SK-N-SH (cell line): ENCODE measurements around the gene PSTPIP2. TPM values are rescaled to one million over a fixed set of nuclear protein-coding genes. Genes with fewer than 3 reads are reported as not detected.

Experiments
- CTCF ChIA-PET: fragments of 300-600, 350-600 bp; formaldehyde crosslinking; extraction: SDS; loops from one replicate; lab custom pipeline; 2021; lab: Yijun Ruan, JAX
- POLR2A ChIA-PET: fragments of 350-600 bp; sonication (Branson Sonifier 250); formaldehyde crosslinking; extraction: SDS; loops from one replicate; lab custom pipeline; 2020; ENCODE audit warnings: antibody characterized with exemption, inconsistent platforms; lab: Yijun Ruan, JAX
- DNase-seq: peaks from one replicate; pipeline ENCODE4 v3.0.0; 2012
- H2AFZ ChIP-seq: fragments of 200-600 bp; sonication (generic); 2 replicates; pipeline ENCODE4 v1.8.1; 2016; ENCODE audit warnings: antibody characterized with exemption, mild to moderate bottlenecking, low read depth
- H3F3A ChIP-seq: fragments of 200-600 bp; sonication (generic); replicated peaks from 2 replicates; pipeline ENCODE3; 2016; ENCODE audit warnings: antibody characterized with exemption, mild to moderate bottlenecking; ENCODE audit not compliant: insufficient read depth
- H3K27ac ChIP-seq, 2 experiments: fragments of 200-500 bp in 1 of 2; fragments of 200-600 bp in 1 of 2; sonication (Bioruptor generic) in 1 of 2; sonication (generic), shearing (Covaris generic) in 1 of 2; 2 replicates each; pipeline versions ENCODE4 v1.5.1 to v1.6.1; 2014 to 2016; ENCODE audit warnings: low read depth in 2 of 2, inconsistent platforms in 1 of 2, low read length in 1 of 2, mild to moderate bottlenecking in 1 of 2, mixed read lengths in 1 of 2
- H3K27me3 ChIP-seq: fragments of 200-600 bp; sonication (generic), shearing (Covaris generic); 2 replicates; pipeline ENCODE4 v1.6.1; 2016; ENCODE audit warnings: mixed run types; ENCODE audit not compliant: insufficient read depth
- H3K36me3 ChIP-seq, 2 experiments: fragments of 200-500 bp in 1 of 2; fragments of 200-600 bp in 1 of 2; sonication (Bioruptor generic) in 1 of 2; sonication (generic) in 1 of 2; replicated peaks in 1 of 2; 2 replicates each; pipeline versions ENCODE3 to v1.5.1; 2014 to 2016; ENCODE audit warnings: low read length in 1 of 2, mild to moderate bottlenecking in 1 of 2; ENCODE audit not compliant: insufficient read depth in 2 of 2, control insufficient read depth in 1 of 2
- H3K4me1 ChIP-seq, 2 experiments: fragments of 200-500 bp in 1 of 2; fragments of 200-600 bp in 1 of 2; sonication (Bioruptor generic) in 1 of 2; sonication (generic), shearing (Covaris generic) in 1 of 2; 2 replicates each; pipeline versions ENCODE4 v1.5.1 to v1.6.1; 2014 to 2016; ENCODE audit warnings: low read depth in 1 of 2, low read length in 1 of 2, mixed run types in 1 of 2; ENCODE audit not compliant: insufficient read depth in 2 of 2, control insufficient read depth in 1 of 2
- H3K4me2 ChIP-seq: fragments of 200-600 bp; sonication (generic), shearing (Covaris generic); 2 replicates; pipeline ENCODE4 v1.6.1; 2017; ENCODE audit warnings: mixed run types
- H3K4me3 ChIP-seq, 2 experiments: fragments of 200-500 bp in 1 of 2; fragments of 200-600 bp in 1 of 2; sonication (Bioruptor generic) in 1 of 2; sonication (generic), shearing (Covaris generic) in 1 of 2; 2 replicates each; pipeline versions ENCODE4 v1.5.1 to v1.8.1; 2014 to 2016; ENCODE audit warnings: low read depth in 2 of 2, inconsistent platforms in 1 of 2, low read length in 1 of 2, mild to moderate bottlenecking in 1 of 2, mixed read lengths in 1 of 2, moderate library complexity in 1 of 2
- H3K79me2 ChIP-seq: fragments of 200-600 bp; sonication (generic); 2 replicates; pipeline ENCODE4 v1.8.1; 2017; ENCODE audit warnings: mild to moderate bottlenecking; ENCODE audit not compliant: insufficient read depth
- H3K9ac ChIP-seq: fragments of 200-600 bp; sonication (generic); 2 replicates; pipeline ENCODE4 v1.6.1; 2017; ENCODE audit warnings: mixed run types
- H3K9me2 ChIP-seq: fragments of 200-600 bp; sonication (generic); 2 replicates; pipeline ENCODE4 v1.6.1; 2017; ENCODE audit warnings: mixed run types
- H3K9me3 ChIP-seq: fragments of 200-600 bp; sonication (generic); 2 replicates; pipeline ENCODE4 v1.6.1; 2017; ENCODE audit warnings: mixed run types, mild to moderate bottlenecking, moderate library complexity
- H4K20me1 ChIP-seq: fragments of 200-600 bp; sonication (generic); 2 replicates; pipeline ENCODE4 v1.6.1; 2017; ENCODE audit warnings: mild to moderate bottlenecking, mixed run types; ENCODE audit not compliant: insufficient read depth
- ELF1 ChIP-seq: IDR thresholded peaks from 2 replicates; pipeline ENCODE4 v1.4.0; 2012
- EP300 ChIP-seq, 2 experiments: IDR thresholded peaks; 2 replicates each; pipeline versions ENCODE4 v1.4.0 to v1.6.1; 2012; ENCODE audit warnings: borderline replicate concordance in 1 of 2, low read depth in 1 of 2, low read length in 1 of 2
- FOSL2 ChIP-seq: IDR thresholded peaks from 2 replicates; pipeline ENCODE4 v1.4.0; 2012; ENCODE audit warnings: low read depth, mild to moderate bottlenecking, moderate library complexity, borderline replicate concordance
- FOXJ3 ChIP-seq: sonication (generic); formaldehyde crosslinking; IDR thresholded peaks from 2 replicates; pipeline ENCODE4 v1.5.1; 2020; ENCODE audit warnings: mild to moderate bottlenecking, missing genetic modification reagents
- GABPA ChIP-seq: IDR thresholded peaks from 2 replicates; pipeline ENCODE4 v1.4.0; 2012; ENCODE audit warnings: low read depth, mild to moderate bottlenecking
- JUND ChIP-seq: IDR thresholded peaks from 2 replicates; pipeline ENCODE4 v1.4.0; 2012
- MEF2A ChIP-seq: IDR thresholded peaks from 2 replicates; pipeline ENCODE4 v1.4.0; 2012; ENCODE audit warnings: low read depth, borderline replicate concordance
- NFIC ChIP-seq: IDR thresholded peaks from 2 replicates; pipeline ENCODE4 v1.4.0; 2012; ENCODE audit warnings: borderline replicate concordance
- POLR2AphosphoS5 ChIP-seq: IDR thresholded peaks from 2 replicates; pipeline ENCODE4 v1.6.1; 2012; ENCODE audit warnings: low read depth, low read length
- RXRA ChIP-seq: IDR thresholded peaks from 2 replicates; pipeline ENCODE4 v1.4.0; 2012; ENCODE audit warnings: low read depth, mild to moderate bottlenecking, borderline replicate concordance
- SIN3A ChIP-seq: IDR thresholded peaks from 2 replicates; pipeline ENCODE4 v1.6.1; 2012; ENCODE audit warnings: low read depth, mild to moderate bottlenecking, low read length, moderate library complexity, borderline replicate concordance
- TAF1 ChIP-seq: IDR thresholded peaks from 2 replicates; pipeline ENCODE4 v1.6.1; 2012; ENCODE audit warnings: low read depth, mild to moderate bottlenecking, low read length, moderate library complexity, borderline replicate concordance
- TCF12 ChIP-seq: IDR thresholded peaks from 2 replicates; pipeline ENCODE4 v1.4.0; 2012
- TEAD4 ChIP-seq: IDR thresholded peaks from 2 replicates; pipeline ENCODE4 v1.4.0; 2012; ENCODE audit warnings: mild to moderate bottlenecking, borderline replicate concordance; ENCODE audit not compliant: insufficient read depth
- YY1 ChIP-seq: IDR thresholded peaks from 2 replicates; pipeline ENCODE4 v1.4.0; 2012; ENCODE audit warnings: low read depth, mild to moderate bottlenecking
- WGBS: methylation state at CpG from one replicate; pipeline ENCODE4 v1.1.6; 2017; ENCODE audit warnings: low lambda C conversion rate; 5-methylcytosine and 5-hydroxymethylcytosine counted together
- polyA plus RNA-seq, 3 experiments: library from polyadenylated mRNA; depleted of rRNA; stranded (reverse); fragments of >200 nt; gene quantifications; 2 replicates each; pipeline ENCODE4 v1.2.3, GENCODE V29; 2012
- TF ChIP-seq, protein P1 (sequence below): IDR thresholded peaks from 2 replicates; pipeline ENCODE4 v1.4.0; 2012; ENCODE audit warnings: low read depth, borderline replicate concordance
- TF ChIP-seq, protein P2 (sequence below): fragments of 200-600 bp; sonication (generic); IDR thresholded peaks from 2 replicates; pipeline ENCODE4 v1.6.1; 2017; ENCODE audit warnings: antibody characterized with exemption, mild to moderate bottlenecking, moderate library complexity
- TF ChIP-seq, protein P3 (sequence below): IDR thresholded peaks from 2 replicates; pipeline ENCODE4; 2012
- TF ChIP-seq, protein P4 (sequence below): IDR thresholded peaks from 2 replicates; pipeline ENCODE4 v1.4.0; 2012; ENCODE audit warnings: low read depth

PSTPIP2 gene
- polyA plus RNA-seq, 1 of the 3 experiments (the other 2 are of a cell fraction) = 9.5 TPM

DNA sequence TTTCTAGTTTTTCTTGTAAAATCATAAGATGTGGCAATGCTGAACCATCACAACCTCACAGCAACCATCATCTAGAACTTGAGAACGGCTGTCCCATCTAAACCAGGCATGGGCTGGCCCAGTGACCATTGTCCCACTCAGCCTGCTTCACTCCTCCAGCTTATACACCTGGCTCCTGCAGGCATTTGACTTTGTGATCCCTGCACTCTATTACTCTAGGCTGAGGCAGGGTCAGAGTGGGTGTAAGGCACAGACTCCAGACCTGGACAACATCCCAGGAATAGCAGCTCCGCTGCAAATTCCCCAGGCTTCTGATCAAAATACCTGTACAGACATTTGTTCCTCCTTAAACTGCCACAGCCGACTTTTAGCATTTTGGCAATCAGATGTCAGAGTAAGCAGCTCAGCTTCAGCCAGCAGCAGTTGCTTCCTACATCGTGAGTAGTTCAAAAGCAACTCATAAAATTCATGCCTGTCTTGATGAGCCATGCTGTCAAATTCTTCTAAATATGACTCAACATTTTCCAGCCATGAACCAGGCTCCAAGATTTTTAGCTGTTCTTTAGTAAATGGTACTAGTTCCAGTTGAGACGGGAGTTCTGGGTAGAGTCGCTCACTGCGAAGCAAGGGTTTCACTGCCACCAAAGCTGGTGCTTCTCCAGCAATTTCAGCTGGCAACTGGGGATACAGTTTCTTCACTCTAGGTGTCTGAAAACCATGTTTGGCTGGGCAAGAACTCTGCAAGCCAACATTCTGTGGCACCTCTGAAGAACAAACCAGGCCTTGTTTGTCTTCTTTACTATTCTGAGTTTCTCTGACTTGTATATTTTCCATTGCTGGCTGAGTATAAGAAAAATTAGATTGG is 117.8 kb downstream of the PSTPIP2 start:
- 20% methylated on average over 7 of the region's 7 CpGs for WGBS
- no peaks in the 10 kb centered on the region for H3K27me3 ChIP-seq
- H3K9ac ChIP-seq = peak overlapping the region; percentile 43
- TF ChIP-seq GABPA (peak; percentile 38; the same call in 1 of the 2 replicates), TAF1 (0 out of 2 replicates have a peak, but pooled peaks have one; percentile 7), YY1 (0 out of 2 replicates have a peak, but pooled peaks have one; percentile 28), RXRA (peak; percentile 68; the same call in 1 of the 2 replicates), FOXJ3 (CRISPR knock-in tag) (no peak), JUND (peak; percentile 95), NFIC (peak; percentile 71), MEF2A (no peak), TCF12 (peak; percentile 89), TEAD4 (peak; percentile 97), FOSL2 (peak; percentile 98), POLR2AphosphoS5 (peak; percentile 59; the same call in 1 of the 2 replicates), EP300 (IDR thresholded peaks at IDR 0.05; ENCODE audit: borderline replicate concordance in 1 of 2, low read depth in 1 of 2, low read length in 1 of 2) (peak in 1 of 2 experiments; percentile 90; a peak in 2 of 4 replicates), SIN3A (peak; percentile 71; the same call in 1 of the 2 replicates), ELF1 (peak; percentile 24; the same call in 1 of the 2 replicates)
- TF ChIP-seq, protein P1, sequence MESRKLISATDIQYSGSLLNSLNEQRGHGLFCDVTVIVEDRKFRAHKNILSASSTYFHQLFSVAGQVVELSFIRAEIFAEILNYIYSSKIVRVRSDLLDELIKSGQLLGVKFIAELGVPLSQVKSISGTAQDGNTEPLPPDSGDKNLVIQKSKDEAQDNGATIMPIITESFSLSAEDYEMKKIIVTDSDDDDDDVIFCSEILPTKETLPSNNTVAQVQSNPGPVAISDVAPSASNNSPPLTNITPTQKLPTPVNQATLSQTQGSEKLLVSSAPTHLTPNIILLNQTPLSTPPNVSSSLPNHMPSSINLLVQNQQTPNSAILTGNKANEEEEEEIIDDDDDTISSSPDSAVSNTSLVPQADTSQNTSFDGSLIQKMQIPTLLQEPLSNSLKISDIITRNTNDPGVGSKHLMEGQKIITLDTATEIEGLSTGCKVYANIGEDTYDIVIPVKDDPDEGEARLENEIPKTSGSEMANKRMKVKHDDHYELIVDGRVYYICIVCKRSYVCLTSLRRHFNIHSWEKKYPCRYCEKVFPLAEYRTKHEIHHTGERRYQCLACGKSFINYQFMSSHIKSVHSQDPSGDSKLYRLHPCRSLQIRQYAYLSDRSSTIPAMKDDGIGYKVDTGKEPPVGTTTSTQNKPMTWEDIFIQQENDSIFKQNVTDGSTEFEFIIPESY = no peak
- TF ChIP-seq, protein P2, sequence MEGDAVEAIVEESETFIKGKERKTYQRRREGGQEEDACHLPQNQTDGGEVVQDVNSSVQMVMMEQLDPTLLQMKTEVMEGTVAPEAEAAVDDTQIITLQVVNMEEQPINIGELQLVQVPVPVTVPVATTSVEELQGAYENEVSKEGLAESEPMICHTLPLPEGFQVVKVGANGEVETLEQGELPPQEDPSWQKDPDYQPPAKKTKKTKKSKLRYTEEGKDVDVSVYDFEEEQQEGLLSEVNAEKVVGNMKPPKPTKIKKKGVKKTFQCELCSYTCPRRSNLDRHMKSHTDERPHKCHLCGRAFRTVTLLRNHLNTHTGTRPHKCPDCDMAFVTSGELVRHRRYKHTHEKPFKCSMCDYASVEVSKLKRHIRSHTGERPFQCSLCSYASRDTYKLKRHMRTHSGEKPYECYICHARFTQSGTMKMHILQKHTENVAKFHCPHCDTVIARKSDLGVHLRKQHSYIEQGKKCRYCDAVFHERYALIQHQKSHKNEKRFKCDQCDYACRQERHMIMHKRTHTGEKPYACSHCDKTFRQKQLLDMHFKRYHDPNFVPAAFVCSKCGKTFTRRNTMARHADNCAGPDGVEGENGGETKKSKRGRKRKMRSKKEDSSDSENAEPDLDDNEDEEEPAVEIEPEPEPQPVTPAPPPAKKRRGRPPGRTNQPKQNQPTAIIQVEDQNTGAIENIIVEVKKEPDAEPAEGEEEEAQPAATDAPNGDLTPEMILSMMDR = no peak
- TF ChIP-seq, protein P3, sequence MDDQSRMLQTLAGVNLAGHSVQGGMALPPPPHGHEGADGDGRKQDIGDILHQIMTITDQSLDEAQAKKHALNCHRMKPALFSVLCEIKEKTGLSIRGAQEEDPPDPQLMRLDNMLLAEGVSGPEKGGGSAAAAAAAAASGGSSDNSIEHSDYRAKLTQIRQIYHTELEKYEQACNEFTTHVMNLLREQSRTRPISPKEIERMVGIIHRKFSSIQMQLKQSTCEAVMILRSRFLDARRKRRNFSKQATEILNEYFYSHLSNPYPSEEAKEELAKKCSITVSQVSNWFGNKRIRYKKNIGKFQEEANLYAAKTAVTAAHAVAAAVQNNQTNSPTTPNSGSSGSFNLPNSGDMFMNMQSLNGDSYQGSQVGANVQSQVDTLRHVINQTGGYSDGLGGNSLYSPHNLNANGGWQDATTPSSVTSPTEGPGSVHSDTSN = peak; percentile 85
- TF ChIP-seq, protein P4, sequence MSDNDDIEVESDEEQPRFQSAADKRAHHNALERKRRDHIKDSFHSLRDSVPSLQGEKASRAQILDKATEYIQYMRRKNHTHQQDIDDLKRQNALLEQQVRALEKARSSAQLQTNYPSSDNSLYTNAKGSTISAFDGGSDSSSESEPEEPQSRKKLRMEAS = peak; percentile 86
- no peaks in the 10 kb centered on the region for H3K9me3 ChIP-seq
- peaks cover 77% of the 10 kb centered on the region for H3F3A ChIP-seq
- H3K27ac ChIP-seq = peak overlapping the region; percentile 56 to 86; a peak in 3 of 4 replicates
- DNase-seq = no peak
- no peaks in the 10 kb centered on the region for H3K9me2 ChIP-seq
- H3K4me3 ChIP-seq = no peak overlapping the region
- peak overlapping the region; percentile 51 for H3K4me2 ChIP-seq
- ChIA-PET CTCF (interaction anchor here (0.6 to 1.2 kb wide), 2 partner anchors 20 to 149 kb away, joined by 3 to 4 read pairs; no protein-coding TSS in a partner anchor), POLR2A (no interaction called here)
- H4K20me1 ChIP-seq = no peaks in the 10 kb centered on the region
- H3K4me1 ChIP-seq = peaks cover 0 to 63% of the 10 kb centered on the region in 2 experiments; a peak in 2 of 4 replicates
- H3K79me2 ChIP-seq = peaks cover 83% of the 10 kb centered on the region
- H2AFZ ChIP-seq = no peak overlapping the region
- H3K36me3 ChIP-seq = peaks cover 42 to 61% of the 10 kb centered on the region in 2 experiments
